Natural killer cell (primary cell): ENCODE measurements around the gene PDE8B. TPM values are rescaled to one million over a fixed set of nuclear protein-coding genes. Genes with fewer than 3 reads are reported as not detected.

Experiments
- ATAC-seq, 3 donors: fragments of 150-1000 bp in 2 of 3; fragments of 200-7000 bp in 1 of 3; cut with Tn5 transposase; 1 replicate in 1 of 3; 2 replicates in 2 of 3; pipeline ENCODE4 v1.10.0; 2021; ENCODE audit warnings: mild to moderate bottlenecking in 2 of 3, moderate library complexity in 2 of 3
- DNase-seq, 2 donors: peaks; one replicate each; pipeline versions ENCODE4 v3.0.0 to v3.0.0-alpha.2; 2013 to 2021; ENCODE audit warnings: mixed read lengths in 1 of 2
- H3K27ac ChIP-seq: one replicate; pipeline ENCODE4 v1.5.1; 2013; ENCODE audit warnings: mild to moderate bottlenecking, low read length
- H3K27me3 ChIP-seq: one replicate; pipeline ENCODE4 v1.6.1; 2013; ENCODE audit warnings: low read length; ENCODE audit not compliant: control insufficient read depth, insufficient read depth
- H3K36me3 ChIP-seq: one replicate; pipeline ENCODE4 v1.6.1; 2013; ENCODE audit warnings: low read length; ENCODE audit not compliant: control insufficient read depth, insufficient read depth
- H3K4me1 ChIP-seq: one replicate; pipeline ENCODE4 v1.6.1; 2013; ENCODE audit warnings: low read length; ENCODE audit not compliant: control insufficient read depth, insufficient read depth
- H3K4me3 ChIP-seq: one replicate; pipeline ENCODE4 v1.5.1; 2013; ENCODE audit warnings: low read length
- H3K9me3 ChIP-seq: one replicate; pipeline ENCODE4 v1.6.1; 2013; ENCODE audit warnings: low read length; ENCODE audit not compliant: control insufficient read depth, insufficient read depth
- H3K27ac Mint-ChIP-seq, 2 donors: one replicate each; pipeline ENCODE4 v1.8.0; 2022; ENCODE audit warnings: mild to moderate bottlenecking in 2 of 2, mixed read lengths in 2 of 2, moderate library complexity in 1 of 2
- H3K27me3 Mint-ChIP-seq, 2 donors: one replicate each; pipeline ENCODE4 v1.8.0; 2022; ENCODE audit warnings: low read depth in 2 of 2, mixed read lengths in 2 of 2
- H3K36me3 Mint-ChIP-seq: one replicate; pipeline ENCODE4 v1.8.0; 2022; ENCODE audit warnings: mixed read lengths
- H3K4me1 Mint-ChIP-seq, 2 donors: one replicate each; pipeline ENCODE4 v1.8.0; 2022; ENCODE audit warnings: mixed read lengths in 2 of 2
- H3K4me3 Mint-ChIP-seq: one replicate; pipeline ENCODE4 v1.8.0; 2022; ENCODE audit warnings: mild to moderate bottlenecking, moderate library complexity, mixed read lengths
- H3K9me3 Mint-ChIP-seq, 2 donors: one replicate each; pipeline ENCODE4 v1.8.0; 2022; ENCODE audit warnings: mixed read lengths in 2 of 2
- CTCF ChIP-seq: fragments of 200-600 bp; IDR thresholded peaks from one replicate; pipeline ENCODE4 v1.8.0; 2022; ENCODE audit warnings: antibody characterized with exemption
- WGBS: methylation state at CpG from one replicate; pipeline ENCODE4 v1.1.7; 2013; ENCODE audit warnings: missing lambda C conversion rate; ENCODE audit not compliant: insufficient coverage; 5-methylcytosine and 5-hydroxymethylcytosine counted together
- intact Hi-C: fragments of 100-400 bp; cut with micrococcal nuclease; formaldehyde crosslinking; loops from one replicate; pipeline ENCODE4 v1.14.2; 2022
- total RNA-seq, 4 donors: library from RNA; stranded (reverse); fragments of 120-200 nt in 1 of 4; gene quantifications; one replicate each; pipeline versions ENCODE4 v1.2.3 to v1.2.4, GENCODE V29; 2013 to 2022

PDE8B gene
- total RNA-seq, 3 donors from 2014 or later (not counting 1 experiment from before 2014, with no cell fraction given): 0.23 to 0.82 TPM; not detected in 1

DNA sequence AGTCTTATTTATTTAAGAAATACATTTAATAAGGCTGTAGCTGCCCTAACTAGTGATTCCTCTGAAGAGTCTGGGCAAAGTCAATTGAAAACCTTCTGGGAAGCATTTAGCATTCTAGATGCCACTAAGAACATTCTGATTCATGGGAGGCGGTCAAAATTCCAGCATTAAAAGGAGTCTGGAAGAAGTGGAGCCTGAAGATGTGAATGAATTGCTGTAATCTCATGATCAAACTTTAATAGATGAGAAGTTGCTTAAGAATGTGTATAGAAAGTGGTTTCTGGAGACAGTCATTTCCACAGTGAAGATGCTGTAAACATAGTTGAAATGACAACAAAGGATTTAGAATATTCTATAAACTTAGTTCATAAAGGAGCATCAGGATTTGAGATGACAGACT lies 220.2 kb downstream of the PDE8B start:
- no peak overlapping the region for H3K4me3 Mint-ChIP-seq
- no peaks in the 10 kb centered on the region for H3K9me3 Mint-ChIP-seq

DNA sequence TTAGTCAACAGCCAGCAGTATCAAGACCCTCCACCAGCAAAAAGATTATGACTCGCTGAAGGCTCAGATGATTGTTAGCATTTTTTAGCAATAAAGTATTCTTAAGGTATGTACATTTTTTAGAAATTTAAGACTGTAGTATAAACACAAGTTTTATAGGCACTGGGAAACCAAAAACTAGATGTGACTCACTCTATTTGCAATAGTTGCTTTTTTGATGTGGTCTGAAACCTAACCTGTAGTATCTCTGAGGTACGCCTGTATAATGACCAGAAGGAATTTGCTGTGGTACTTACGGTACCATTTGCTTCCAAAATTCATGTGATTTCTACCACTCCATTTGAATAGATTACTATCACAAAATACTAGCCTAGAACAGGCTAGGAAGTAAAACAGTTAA lies 220.8 kb downstream of the PDE8B start:
- no peaks in the 10 kb centered on the region for H3K27me3 ChIP-seq
- no peak for TF ChIP-seq CTCF
- no peak overlapping the region for H3K27ac ChIP-seq
- H3K27ac Mint-ChIP-seq: no peak overlapping the region
- H3K4me3 ChIP-seq: no peak overlapping the region
- no peaks in the 10 kb centered on the region for H3K4me1 Mint-ChIP-seq
- no peaks in the 10 kb centered on the region for H3K4me1 ChIP-seq
- no peaks in the 10 kb centered on the region for H3K9me3 ChIP-seq
- peaks cover 15% of the 10 kb centered on the region for H3K36me3 Mint-ChIP-seq
- intact Hi-C loops: no loop called here
- no peak overlapping the region for H3K4me3 Mint-ChIP-seq
- DNase-seq (no peak), ATAC-seq (no peak)
- no peaks in the 10 kb centered on the region for H3K9me3 Mint-ChIP-seq
- peaks cover 51% of the 10 kb centered on the region for H3K36me3 ChIP-seq
- WGBS: 52% methylated on average over 2 of the region's 3 CpGs
- H3K27me3 Mint-ChIP-seq: no peaks in the 10 kb centered on the region

More for the DNA sequence above, 220.2 kb downstream of the PDE8B start:
- H3K27me3 ChIP-seq: no peaks in the 10 kb centered on the region
- Mint-ChIP-seq H3K27ac (no peak overlapping the region), H3K36me3 (peaks cover 9% of the 10 kb centered on the region), H3K27me3 (no peaks in the 10 kb centered on the region), H3K4me1 (no peaks in the 10 kb centered on the region)
- intact Hi-C loops: no loop called here
- H3K9me3 ChIP-seq: no peaks in the 10 kb centered on the region
- DNase-seq (no peak), ATAC-seq (no peak)
- no peak overlapping the region for H3K27ac ChIP-seq
- no peak overlapping the region for H3K4me3 ChIP-seq
- no peak for TF ChIP-seq CTCF
- peaks cover 48% of the 10 kb centered on the region for H3K36me3 ChIP-seq
- WGBS: 100% methylated on average over 1 of the region's 1 CpG
- no peaks in the 10 kb centered on the region for H3K4me1 ChIP-seq

DNA sequence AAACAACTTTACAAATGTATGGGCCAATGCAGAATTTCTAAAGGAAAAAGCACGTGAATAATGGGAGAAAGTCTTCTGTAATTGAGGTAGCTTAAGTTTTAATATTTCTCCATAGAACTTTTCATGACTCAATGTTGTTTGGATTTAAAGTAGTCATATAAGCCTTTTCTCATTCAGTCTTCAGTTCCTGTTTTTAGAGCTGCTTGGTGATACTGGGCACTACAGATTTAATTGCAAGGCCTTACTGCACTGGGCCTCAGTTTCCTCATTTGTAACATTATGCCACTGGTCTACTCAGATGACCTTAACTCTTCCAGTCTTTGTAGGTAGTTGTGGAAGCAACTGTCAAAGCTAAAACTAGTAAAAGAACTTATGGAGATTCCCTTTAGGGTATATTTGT lies 221.2 kb downstream of the PDE8B start:
- intact Hi-C loops: no loop called here
- no CpG with 5 or more reads among the region's 1 CpG for WGBS

More for the DNA sequence above, 221.2 kb downstream of the PDE8B start:
- Mint-ChIP-seq H3K36me3 (peaks cover 19% of the 10 kb centered on the region), H3K27me3 (no peaks in the 10 kb centered on the region), H3K4me3 (no peak overlapping the region), H3K9me3 (no peaks in the 10 kb centered on the region), H3K27ac (no peak overlapping the region), H3K4me1 (no peaks in the 10 kb centered on the region)
- Histone ChIP-seq H3K4me1 (no peaks in the 10 kb centered on the region), H3K9me3 (no peaks in the 10 kb centered on the region), H3K27me3 (no peaks in the 10 kb centered on the region), H3K36me3 (peaks cover 51% of the 10 kb centered on the region), H3K4me3 (no peak overlapping the region), H3K27ac (no peak overlapping the region)
- DNase-seq: no peak
- ATAC-seq: no peak
- TF ChIP-seq CTCF: no peak
